Calu3 (cell line): Measurements from ENCODE around the gene CACNA1C. TPM values are rescaled to one million over a fixed set of nuclear protein-coding genes. Genes with fewer than 3 reads are reported as not detected.

Experiments
- BruUV-seq: library from RNA; stranded (reverse); fragments of 400-500 nt; replicated peaks from 2 replicates; lab custom pipeline; 2021; lab: Mats Ljungman, UMichigan
- CTCF ChIA-PET: fragments of 300-600 bp; sonication (Branson Sonifier 250); formaldehyde crosslinking; loops from one replicate; lab custom pipeline; 2022; ENCODE audit warnings: antibody characterized with exemption; lab: Charles Lee
- DNase-seq: peaks from one replicate; pipeline ENCODE4 v3.0.0; 2022
- H3K27ac Mint-ChIP-seq: one replicate; pipeline ENCODE4 v1.8.0; 2022; ENCODE audit warnings: mixed read lengths; ENCODE audit not compliant: unreplicated experiment
- H3K27me3 Mint-ChIP-seq: one replicate; pipeline ENCODE4 v1.8.0; 2022; ENCODE audit warnings: mixed read lengths; ENCODE audit not compliant: unreplicated experiment
- H3K36me3 Mint-ChIP-seq: one replicate; pipeline ENCODE4 v1.8.0; 2022; ENCODE audit warnings: mild to moderate bottlenecking, moderate library complexity, mixed read lengths; ENCODE audit not compliant: insufficient read depth, unreplicated experiment
- H3K4me1 Mint-ChIP-seq: one replicate; pipeline ENCODE4 v1.8.0; 2022; ENCODE audit warnings: mild to moderate bottlenecking, low read depth, mixed read lengths; ENCODE audit not compliant: unreplicated experiment
- H3K4me3 Mint-ChIP-seq: one replicate; pipeline ENCODE4 v1.8.0; 2022; ENCODE audit warnings: mild to moderate bottlenecking, low read depth, moderate library complexity, mixed read lengths; ENCODE audit not compliant: unreplicated experiment
- H3K9me3 Mint-ChIP-seq: one replicate; pipeline ENCODE4 v1.8.0; 2022; ENCODE audit warnings: low read depth, mixed read lengths; ENCODE audit not compliant: unreplicated experiment
- intact Hi-C: fragments of 100-400 bp; cut with micrococcal nuclease; formaldehyde crosslinking; loops from one replicate; pipeline ENCODE4 v1.10.0; 2022; ENCODE audit not compliant: unreplicated experiment
- total RNA-seq: library from RNA; stranded (reverse); gene quantifications from 2 replicates; pipeline ENCODE4 v1.2.3, GENCODE V29; 2022
- TF ChIP-seq, protein P1 (sequence below): fragments of 200-600 bp; IDR thresholded peaks from one replicate; pipeline ENCODE4 v1.8.0; 2022; ENCODE audit warnings: antibody characterized with exemption; ENCODE audit not compliant: unreplicated experiment

Gene CACNA1C
- total RNA-seq, 1 experiment from 2014 or later, result not detected

- CTCF ChIA-PET, result no interaction called here
- no TSS peak for BruUV-seq
- Mint-ChIP-seq H3K36me3 (no peaks in the 10 kb centered on the region), H3K9me3 (no peaks in the 10 kb centered on the region), H3K4me1 (no peaks in the 10 kb centered on the region), H3K4me3 (no peak overlapping the region), H3K27me3 (peaks cover 59% of the 10 kb centered on the region), H3K27ac (no peak overlapping the region)
- no peak for DNase-seq
- TF ChIP-seq, protein P1, sequence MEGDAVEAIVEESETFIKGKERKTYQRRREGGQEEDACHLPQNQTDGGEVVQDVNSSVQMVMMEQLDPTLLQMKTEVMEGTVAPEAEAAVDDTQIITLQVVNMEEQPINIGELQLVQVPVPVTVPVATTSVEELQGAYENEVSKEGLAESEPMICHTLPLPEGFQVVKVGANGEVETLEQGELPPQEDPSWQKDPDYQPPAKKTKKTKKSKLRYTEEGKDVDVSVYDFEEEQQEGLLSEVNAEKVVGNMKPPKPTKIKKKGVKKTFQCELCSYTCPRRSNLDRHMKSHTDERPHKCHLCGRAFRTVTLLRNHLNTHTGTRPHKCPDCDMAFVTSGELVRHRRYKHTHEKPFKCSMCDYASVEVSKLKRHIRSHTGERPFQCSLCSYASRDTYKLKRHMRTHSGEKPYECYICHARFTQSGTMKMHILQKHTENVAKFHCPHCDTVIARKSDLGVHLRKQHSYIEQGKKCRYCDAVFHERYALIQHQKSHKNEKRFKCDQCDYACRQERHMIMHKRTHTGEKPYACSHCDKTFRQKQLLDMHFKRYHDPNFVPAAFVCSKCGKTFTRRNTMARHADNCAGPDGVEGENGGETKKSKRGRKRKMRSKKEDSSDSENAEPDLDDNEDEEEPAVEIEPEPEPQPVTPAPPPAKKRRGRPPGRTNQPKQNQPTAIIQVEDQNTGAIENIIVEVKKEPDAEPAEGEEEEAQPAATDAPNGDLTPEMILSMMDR, result no peak
- intact Hi-C loops, result no loop called here
Observed at GRCh38 chr12:2112401-2112800, 59.6 kb downstream of the CACNA1C start.

GRCh38 chr12:2113119-2113912 is 60.5 kb downstream of the CACNA1C start:
- intact Hi-C loops, result no loop called here
- no peaks in the 10 kb centered on the region for H3K36me3 Mint-ChIP-seq
- no peaks in the 10 kb centered on the region for H3K4me1 Mint-ChIP-seq
- no peaks in the 10 kb centered on the region for H3K9me3 Mint-ChIP-seq
- peaks cover 59% of the 10 kb centered on the region for H3K27me3 Mint-ChIP-seq
- H3K4me3 Mint-ChIP-seq, result no peak overlapping the region
- DNase-seq, result no peak
- no TSS peak for BruUV-seq
- no peak overlapping the region for H3K27ac Mint-ChIP-seq
- CTCF ChIA-PET, result no interaction called here
- TF ChIP-seq, protein P1, result no peak

DNA sequence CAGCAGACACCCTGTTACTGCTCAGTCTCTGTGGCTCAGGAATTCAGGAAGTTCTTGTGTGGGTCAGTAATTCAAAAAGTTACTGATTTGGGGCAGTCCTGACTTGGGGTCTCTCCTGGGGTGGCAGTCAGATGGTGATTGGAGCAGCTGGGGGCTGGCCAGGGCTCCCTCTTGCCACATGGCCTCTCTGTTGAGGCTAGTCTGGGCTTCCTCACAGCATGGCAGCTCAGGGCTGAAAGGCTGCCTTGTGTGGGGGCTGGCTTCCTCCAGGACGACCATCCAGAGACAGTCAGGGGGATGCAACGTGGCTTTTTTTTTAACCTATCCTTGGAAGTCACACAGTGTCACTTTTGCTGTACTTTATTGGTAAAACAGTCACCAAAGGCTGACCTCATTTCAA is 61.3 kb downstream of the CACNA1C start:
- BruUV-seq, result no TSS peak
- H3K4me1 Mint-ChIP-seq, result no peaks in the 10 kb centered on the region
- peaks cover 57% of the 10 kb centered on the region for H3K27me3 Mint-ChIP-seq
- CTCF ChIA-PET, result no interaction called here
- no peaks in the 10 kb centered on the region for H3K9me3 Mint-ChIP-seq
- no peak for DNase-seq
- H3K36me3 Mint-ChIP-seq, result no peaks in the 10 kb centered on the region
- H3K4me3 Mint-ChIP-seq, result no peak overlapping the region
- TF ChIP-seq, protein P1, result no peak
- H3K27ac Mint-ChIP-seq, result no peak overlapping the region
- intact Hi-C loops, result no loop called here

DNA sequence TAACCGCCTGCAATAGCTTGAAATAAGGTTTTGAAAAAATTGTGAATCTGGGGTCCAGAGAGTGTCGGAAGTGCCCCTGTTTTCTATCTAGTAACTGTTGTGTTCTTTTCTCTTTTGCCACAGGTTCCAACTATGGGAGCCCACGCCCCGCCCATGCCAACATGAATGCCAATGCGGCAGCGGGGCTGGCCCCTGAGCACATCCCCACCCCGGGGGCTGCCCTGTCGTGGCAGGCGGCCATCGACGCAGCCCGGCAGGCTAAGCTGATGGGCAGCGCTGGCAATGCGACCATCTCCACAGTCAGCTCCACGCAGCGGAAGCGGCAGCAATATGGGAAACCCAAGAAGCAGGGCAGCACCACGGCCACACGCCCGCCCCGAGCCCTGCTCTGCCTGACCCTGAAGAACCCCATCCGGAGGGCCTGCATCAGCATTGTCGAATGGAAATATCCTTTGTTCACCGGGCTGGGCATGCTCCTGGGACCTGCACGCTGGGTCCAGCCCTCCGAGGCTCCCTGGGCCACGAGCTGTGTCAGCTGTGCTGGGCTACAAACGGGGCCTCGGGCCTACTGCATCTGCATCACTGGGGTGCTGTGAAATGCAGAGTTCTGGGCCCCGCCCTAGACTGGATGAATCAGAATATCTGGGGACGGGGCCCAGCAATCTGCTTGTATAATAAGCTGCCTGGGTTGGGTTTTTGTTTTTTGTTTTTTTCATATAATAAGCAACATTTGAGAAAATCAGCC is 62.5 kb downstream of the CACNA1C start:
- Mint-ChIP-seq H3K4me1 (no peaks in the 10 kb centered on the region), H3K9me3 (no peaks in the 10 kb centered on the region), H3K27ac (no peak overlapping the region), H3K27me3 (peaks cover 57% of the 10 kb centered on the region), H3K36me3 (no peaks in the 10 kb centered on the region), H3K4me3 (no peak overlapping the region)
- intact Hi-C loops, result no loop called here
- TF ChIP-seq, protein P1, result no peak
- no TSS peak for BruUV-seq
- CTCF ChIA-PET, result no interaction called here
- no peak for DNase-seq
